GM21526 (cell line): ENCODE results near the gene SASH3.

Experiments used
- ATAC-seq: cut with Tn5 transposase; IDR thresholded peaks from one replicate; pipeline ENCODE4 v1.9.1; 2021; ENCODE audit warnings: moderate library complexity; ENCODE audit not compliant: unreplicated experiment, low FRiP score

Gene SASH3

GRCh38 chrX:129802863-129803262 is 23.1 kb downstream of the SASH3 start:
- ATAC-seq, result no peak

- no peak for ATAC-seq
These were observed 25.1 kb downstream of the SASH3 start for GRCh38 chrX:129804806-129805205.

GRCh38 chrX:129808158-129808828 is 28.5 kb downstream of the SASH3 start:
- ATAC-seq, result no peak

- no peak for ATAC-seq
These were observed 29.4 kb downstream of the SASH3 start for GRCh38 chrX:129808829-129809796.

- no peak for ATAC-seq
These were observed 34.1 kb downstream of the SASH3 start for GRCh38 chrX:129813662-129814368.

GRCh38 chrX:129818123-129818522 is 38.4 kb downstream of the SASH3 start:
- ATAC-seq, result no peak

GRCh38 chrX:129823115-129823514 is 43.4 kb downstream of the SASH3 start:
- peak; percentile 80 for ATAC-seq

- ATAC-seq, result no peak
These were observed 43.8 kb downstream of the SASH3 start for GRCh38 chrX:129823522-129823921.

- no peak for ATAC-seq
These were observed 44.9 kb downstream of the SASH3 start for GRCh38 chrX:129824620-129825019.

GRCh38 chrX:129825746-129826505 is 46.2 kb downstream of the SASH3 start:
- no peak for ATAC-seq

GRCh38 chrX:129830494-129830893 is 50.7 kb downstream of the SASH3 start:
- no peak for ATAC-seq

GRCh38 chrX:129831091-129831885 is 51.5 kb downstream of the SASH3 start:
- ATAC-seq, result no peak

- no peak for ATAC-seq
These were observed 53.6 kb downstream of the SASH3 start for GRCh38 chrX:129833153-129833990.

GRCh38 chrX:129836827-129837226 is 57.1 kb downstream of the SASH3 start:
- ATAC-seq, result no peak

- no peak for ATAC-seq
These were observed 60.6 kb downstream of the SASH3 start for GRCh38 chrX:129840344-129840743.

GRCh38 chrX:129842510-129843208 is 62.9 kb downstream of the SASH3 start:
- no peak for ATAC-seq

GRCh38 chrX:129843209-129843458 is 63.4 kb downstream of the SASH3 start:
- ATAC-seq, result no peak
